GM21576 (cell line): ENCODE measurements around the gene PDPR.
"Not testable (repeated sequence)": the region's sequence is repeated elsewhere in the genome, so short reads cannot be mapped to it uniquely, and the experiment has no call there.

Experiments
- ATAC-seq: cut with Tn5 transposase; IDR thresholded peaks from one replicate; pipeline ENCODE4 v1.9.1; 2021; ENCODE audit warnings: mild to moderate bottlenecking, moderate library complexity; ENCODE audit not compliant: unreplicated experiment

Gene PDPR

DNA sequence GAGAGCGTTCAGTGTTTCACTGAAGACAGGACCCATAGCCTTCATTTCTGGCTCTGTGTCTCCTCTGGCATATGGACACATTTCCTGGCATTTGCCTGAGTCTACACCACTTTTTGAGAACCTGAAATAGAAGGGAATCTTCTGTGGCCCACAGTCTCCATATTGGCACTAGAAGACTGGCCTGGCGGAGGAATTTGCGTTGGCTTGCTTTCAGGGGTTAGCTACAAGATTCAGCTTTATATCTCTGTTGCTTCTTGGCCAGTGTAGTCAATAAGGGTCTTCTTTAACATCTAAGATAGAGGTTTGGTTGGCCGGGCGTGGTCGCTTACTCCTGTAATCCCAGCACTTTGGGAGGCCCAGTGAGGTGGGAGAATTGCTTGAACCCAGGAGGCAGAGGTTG is 46.7 kb downstream of the PDPR start:
- no peak for ATAC-seq

DNA sequence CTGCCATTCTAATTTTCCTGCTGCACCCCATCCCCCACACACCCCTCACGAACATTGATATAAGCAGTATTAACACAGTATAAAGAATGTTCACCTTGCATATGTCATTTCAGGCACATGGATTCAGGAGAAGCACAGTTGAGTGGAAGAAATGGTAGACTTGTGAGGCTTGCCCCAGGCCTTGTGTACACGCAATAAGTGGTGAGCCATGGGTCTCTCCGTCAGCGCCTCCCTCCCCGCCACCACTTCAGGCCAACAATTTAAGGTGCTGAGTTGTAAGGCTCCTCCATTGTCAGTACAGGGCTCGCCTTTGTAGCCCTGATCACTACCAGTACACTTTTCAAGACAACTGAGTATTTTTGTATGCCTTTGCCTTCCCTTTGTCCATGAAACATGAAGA is 47.2 kb downstream of the PDPR start:
- ATAC-seq = no peak

DNA sequence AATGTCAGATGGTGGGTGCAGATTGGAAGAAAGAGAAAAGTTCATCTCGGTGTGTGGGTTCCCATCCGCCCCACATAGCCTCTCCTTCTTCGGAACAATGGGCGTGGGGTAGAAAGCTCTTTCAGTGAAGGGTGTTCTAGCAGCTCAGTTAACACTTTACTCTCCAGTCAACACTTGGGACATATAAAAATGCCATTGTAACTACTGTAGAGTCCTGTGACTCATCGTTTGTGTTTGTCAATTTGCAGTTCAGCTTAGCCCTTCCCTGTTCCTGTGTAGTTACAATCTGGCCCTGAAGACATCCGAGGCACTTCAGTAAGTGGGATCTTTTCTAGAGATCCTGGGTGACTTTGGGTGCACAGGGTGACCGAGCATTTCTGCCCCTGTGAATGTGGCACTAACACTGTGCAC is 47.9 kb downstream of the PDPR start:
- no peak for ATAC-seq

DNA sequence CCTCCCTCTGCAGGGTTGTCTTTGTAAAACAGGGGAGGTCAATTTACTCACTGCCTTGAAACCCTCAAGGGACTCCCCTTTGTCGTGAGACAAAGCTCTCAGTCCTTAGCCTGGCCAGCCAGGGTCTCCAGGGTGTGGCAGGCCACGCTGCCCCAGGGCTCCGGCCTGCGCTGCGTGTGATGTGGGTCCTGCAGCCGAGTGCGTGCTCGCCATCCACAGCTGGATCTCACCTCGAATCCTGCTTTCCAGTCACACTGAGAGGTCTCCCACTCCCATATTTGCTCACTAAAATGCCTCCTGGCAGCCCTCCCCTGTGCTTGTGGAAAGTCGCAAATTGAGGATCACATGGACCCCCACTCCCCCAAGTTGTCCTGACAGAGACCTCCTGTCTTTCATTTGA is 49.5 kb downstream of the PDPR start:
- ATAC-seq = no peak

DNA sequence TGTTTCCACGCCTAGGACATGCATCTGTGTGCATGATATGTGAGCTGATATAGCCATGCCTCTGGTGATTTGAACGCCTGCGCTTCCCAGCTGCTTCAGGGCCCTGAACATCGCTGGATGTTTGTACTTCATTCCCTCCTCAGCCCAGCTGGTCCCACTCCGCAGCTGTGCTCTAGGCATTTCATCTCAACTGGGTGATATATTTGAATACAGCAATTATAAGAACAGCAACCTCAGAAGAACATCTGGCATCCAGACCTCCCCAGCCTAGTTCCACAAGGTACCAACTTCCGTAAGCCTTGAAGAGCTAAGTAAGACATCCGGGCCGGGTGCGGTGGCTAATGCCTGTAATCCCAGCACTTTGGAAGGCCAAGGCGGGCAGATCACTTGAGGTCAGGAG is 52.6 kb downstream of the PDPR start:
- not testable (repeated sequence) for ATAC-seq

DNA sequence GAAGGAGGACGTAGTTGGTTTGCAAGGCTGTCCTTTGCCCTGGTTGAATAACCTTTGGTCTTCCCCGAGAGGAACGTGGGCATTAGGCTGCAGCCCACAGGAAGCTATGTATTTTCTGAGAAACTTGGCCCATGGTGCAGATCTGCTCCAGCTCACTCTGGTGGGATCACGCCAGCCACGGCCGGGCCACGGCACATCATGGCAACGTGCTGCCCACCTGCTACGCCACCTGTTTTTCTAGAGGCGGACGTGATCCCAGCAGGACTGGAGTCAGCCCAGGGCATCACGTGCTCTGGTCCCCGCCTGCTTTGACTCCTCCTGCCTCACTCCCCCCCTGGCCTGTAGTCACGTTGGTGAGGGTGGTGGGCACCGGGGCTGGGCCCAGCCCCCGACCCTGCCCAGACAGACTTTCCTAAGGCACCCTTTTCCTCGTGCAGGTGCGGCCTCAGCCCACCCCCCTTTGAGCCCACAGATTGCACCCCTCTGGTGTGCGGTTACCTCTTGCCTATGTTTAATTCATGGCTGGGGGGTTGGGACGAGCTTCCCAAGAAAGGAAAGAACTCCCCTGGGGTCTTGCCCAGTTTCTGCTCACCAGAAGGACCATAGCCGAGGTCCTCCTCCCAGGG is 59.2 kb downstream of the PDPR start, which contains the start of gene CLEC18C:
Gene CLEC18C (plus strand): TSS at position 576 of the 626 bp plus-strand sequence. CDS start 492 bp downstream, outside the sequence.
- not testable (repeated sequence) for ATAC-seq

DNA sequence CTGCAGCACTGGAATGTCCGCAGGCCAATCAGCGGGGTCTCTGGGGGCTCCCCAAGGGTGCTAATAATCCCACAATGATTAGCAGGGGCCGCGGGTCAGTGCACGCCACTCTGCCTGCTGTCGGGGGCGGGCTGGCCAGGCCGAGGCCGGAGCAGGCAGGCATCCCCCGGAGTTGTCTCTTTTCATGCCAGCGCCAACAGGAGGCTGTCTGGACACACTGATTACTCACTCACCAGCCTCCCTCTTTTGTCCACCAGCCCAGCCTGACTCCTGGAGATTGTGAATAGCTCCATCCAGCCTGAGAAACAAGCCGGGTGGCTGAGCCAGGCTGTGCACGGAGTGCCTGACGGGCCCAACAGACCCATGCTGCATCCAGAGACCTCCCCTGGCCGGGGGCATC is 59.8 kb downstream of the PDPR start:
- ATAC-seq = not testable (repeated sequence)

DNA sequence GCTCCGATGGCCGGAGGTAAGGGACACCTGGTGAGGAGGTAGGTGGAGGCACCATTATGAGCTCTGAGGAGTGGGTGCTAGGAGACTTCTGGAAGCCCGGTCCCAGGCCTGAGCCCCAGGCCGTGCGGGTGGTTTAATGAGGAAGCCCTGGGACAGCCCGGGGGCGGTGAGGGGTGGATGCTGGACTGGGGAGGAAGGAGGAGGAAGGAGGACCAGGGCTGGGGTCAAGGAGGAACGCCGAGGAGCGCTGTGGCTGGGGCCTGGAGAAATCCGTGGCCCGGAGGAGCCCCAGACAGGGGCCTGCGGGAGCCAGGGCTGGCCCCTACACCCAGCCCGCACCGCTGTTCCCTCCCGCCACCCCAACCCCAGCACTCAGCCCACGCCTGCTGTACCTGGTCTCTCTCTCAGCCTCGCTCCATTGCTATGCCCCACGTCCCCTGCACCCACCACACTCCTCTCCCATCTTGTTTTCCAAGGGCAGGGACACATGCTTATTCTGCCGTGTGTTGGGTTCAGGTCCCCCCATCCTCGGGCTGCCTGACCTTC is 60.3 kb downstream of the PDPR start:
- not testable (repeated sequence) for ATAC-seq

DNA sequence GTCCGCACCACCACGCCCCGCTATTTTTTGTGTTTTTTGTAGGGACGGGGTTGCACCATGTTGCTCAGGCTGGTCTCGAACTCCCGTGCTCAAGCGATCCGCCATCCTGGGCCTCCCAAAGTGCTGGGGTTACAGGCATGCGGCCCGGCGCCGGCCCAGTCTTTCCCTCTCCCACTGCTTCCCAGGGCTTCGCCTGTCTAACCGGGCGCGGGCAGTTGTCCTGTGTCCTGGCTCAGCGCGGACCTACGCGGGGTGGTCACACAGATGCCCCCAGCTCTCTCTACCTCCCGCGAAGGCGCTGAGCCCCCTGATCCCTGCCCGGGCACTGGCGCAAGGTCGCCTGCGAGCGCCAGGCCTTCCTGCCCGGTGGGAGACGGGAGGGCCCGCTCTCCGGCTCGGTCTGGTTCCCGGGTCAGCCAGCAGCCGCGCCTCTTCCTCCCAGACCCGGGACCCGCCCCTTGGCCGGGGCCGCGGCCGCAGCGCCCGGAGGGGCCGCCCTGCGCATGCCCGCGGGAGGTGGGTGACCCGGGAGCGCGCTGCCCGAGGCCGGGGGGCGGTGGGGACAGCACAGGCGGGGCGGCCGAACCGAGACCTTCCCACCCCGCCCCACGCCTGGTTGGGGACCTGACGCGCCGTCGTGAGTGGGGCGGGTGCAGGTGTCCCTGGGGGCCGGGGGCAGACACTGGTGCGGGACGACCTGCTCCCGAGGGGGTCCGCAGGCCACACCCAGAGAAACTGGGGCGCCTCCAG is 73.9 kb downstream of the PDPR start:
- ATAC-seq = not testable (repeated sequence)

DNA sequence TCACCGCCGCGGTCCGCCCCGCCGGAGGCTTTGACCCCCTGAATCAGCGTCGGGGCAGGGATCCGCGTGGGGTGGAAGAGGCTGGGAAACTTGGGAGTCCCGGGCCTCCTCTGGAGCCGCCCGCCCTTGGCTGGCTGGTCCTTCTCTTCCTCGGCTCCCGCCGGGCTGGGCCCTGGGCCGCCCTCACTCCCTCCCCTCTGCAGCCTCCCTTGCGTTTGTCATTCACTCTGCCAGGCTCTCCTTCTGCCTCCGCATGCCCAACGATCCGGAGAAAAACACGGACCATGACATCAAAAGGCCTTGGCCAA is 74.4 kb downstream of the PDPR start:
- ATAC-seq = not testable (repeated sequence)

DNA sequence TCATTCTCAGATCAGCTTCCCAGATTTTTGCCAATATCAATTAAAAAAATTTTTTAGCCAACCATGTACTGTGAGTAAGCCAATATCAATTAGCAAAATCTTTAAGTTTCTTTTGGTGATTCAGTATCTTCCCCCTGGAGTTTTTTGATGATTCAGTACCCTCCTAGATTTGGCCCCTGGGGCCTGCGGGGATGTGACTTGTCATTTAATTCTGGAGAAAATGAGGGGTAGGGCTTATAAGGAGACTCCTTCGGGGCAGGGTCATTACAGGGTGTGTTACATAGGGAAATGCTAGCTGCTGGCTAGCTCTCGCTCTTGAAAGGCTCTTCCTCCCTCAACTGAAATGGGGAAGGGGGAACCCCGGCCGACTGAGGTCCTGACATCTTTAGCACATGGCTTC is 76.4 kb downstream of the PDPR start:
- ATAC-seq = not testable (repeated sequence)

DNA sequence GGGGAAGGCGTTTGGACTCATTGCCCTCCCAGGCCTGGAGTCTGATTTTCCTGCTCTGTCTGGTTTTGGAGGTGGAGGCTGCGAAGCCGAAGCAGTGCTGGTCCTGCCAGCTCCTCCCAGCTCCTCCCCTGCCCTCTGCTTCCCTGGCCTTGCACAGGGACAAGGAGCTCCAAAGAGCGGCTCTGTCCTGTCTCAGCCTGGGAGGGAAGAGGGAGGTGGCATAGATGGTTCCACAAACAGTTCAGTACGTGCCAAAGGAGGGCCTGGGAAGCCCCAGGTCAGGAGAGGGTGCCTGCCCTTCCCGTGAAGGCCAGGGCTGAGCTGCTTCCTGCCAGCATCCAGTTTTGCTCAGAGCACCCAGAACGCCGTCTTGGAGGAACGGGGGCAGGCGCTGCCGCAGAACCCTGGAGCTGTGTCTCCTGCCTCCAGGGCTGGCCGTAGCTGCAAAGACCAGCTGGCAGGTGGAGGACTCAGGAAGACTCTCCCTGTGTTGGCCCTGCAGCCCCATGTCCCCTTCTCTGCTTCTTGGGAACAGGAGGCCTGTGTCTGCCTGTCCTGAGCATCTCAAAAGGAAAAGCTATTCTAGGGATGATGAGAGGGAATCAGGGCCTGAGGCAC is 82.7 kb downstream of the PDPR start:
- ATAC-seq = not testable (repeated sequence)

DNA sequence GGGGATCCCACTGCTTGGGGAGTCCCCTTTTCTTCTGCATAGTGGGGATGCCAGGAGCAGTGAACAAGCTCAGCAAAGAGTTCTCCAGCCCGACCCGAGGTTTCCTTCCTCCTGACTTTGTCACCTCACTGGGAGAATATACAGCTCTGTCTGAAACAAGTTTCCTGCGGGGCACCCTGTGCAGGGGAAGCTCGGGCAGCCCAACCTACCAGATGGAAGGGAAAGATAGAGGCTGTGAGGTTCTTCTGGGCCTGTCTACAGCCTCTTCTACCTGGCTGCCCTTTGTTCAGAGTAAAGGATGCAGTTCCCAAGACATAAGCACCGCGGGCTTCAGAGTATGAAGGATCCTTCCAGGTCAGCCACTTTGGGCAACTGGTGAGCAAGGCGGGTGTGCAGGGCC is 83.5 kb downstream of the PDPR start:
- ATAC-seq = not testable (repeated sequence)

DNA sequence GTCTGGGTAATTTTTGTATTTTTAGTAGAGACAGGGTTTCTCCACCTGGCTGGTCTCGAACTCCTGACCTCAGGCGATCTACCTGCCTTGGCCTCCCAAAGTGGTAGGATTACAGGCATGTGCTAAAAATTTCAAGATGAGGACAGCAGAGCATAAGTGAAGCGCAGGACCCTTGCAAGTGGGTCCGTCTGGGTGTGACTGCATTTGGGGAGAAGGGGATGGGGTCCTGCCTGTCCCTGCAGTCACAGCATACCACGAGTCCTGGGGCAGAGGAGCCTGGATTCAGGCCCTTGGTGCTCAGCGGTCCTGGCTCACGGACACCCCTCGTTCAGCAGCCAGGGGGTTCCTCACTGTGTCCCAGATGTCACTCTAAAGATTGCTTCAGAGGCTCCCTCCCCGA is 84.1 kb downstream of the PDPR start:
- ATAC-seq = not testable (repeated sequence)

DNA sequence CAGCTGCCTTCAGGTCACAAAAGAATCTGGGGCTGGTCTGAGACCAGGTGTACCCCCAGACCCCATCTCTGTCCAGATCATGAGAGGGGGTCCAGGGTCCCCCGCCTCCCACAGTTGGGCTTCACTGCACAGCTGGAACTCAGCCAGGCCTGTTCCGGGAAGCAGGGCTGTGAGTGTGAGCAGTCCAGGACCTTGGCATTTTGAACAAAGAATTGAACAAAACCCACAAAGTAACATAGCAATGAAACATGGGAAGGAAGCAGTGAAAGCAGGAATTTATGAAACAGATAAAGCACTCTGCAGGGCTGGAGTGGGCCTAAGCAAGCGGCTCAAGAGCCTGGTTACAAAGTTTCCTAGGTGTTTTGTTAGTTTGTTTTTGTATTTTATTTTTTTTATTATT is 84.5 kb downstream of the PDPR start:
- ATAC-seq = not testable (repeated sequence)

DNA sequence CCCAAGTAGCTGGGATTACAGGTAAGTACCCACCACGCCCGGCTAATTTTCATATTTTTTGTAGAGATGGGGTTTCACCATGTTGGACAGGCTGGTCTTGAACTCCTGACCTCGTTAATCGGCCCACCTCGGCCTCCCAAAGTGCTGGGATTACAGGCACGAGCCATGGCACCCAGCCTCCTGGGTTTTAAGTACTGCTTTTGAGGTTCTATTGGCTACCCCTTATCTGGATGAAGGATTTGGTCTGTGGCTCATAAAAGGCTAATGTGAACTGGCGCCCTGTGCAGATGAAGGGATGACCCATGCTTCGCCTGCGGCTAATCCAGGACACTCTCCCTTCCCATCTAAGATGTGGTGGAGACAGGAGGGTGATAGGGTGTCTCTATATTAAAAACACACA is 85.0 kb downstream of the PDPR start:
- ATAC-seq = not testable (repeated sequence)

DNA sequence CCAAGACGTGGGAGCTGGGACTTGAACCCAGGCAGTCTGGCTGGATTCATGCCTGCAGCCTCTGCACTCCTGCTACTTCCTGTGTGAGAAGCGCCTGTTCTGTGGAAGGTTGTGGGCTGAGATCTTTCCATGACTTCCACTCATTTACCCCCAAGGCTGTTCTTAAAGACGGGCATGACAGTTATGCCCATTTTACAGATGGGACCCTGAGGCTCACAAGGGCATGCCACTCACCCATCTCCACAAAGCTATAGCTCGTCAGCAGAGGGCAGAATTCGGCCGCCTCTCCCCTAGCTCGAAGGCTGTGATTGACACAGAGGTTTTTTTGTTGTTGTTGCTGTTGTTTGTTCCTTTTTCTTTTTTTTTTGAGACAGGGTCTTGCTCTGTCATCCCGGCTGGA is 85.9 kb downstream of the PDPR start:
- ATAC-seq = not testable (repeated sequence)

DNA sequence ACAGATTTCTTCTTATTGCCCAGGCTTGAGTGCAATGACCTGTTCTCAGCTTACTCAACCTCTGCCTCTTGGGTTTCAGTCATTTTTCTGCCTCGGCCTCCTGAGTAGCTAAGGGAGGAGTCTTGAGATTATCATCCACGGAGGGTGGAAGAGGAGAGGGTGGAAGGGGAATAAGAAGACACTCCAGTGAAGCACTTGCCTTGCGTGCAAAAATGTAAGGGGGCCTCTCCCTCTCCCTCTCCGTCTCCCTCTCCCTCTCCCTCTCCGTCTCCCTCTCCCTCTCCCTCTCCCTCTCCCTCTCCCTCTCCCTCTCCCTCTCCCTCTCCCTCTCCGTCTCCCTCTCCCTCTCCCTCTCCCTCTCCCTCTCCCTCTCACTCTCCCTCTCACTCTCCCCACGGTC is 89.4 kb downstream of the PDPR start:
- ATAC-seq = not testable (repeated sequence)

DNA sequence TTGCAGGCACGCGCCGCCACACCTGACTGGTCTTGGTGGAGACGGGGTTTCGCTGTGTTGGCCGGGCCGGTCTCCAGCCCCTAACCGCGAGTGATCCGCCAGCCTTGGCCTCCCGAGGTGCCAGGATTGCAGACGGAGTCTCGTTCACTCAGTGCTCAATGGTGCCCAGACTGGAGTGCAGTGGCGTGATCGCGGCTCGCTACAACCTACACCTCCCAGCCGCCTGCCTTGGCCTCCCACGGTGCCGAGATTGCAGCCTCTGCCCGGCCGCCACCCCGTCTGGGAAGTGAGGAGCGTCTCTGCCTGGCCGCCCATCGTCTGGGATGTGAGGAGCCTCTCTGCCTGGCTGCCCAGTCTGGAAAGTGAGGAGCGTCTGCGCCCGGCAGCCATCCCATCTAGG is 89.9 kb downstream of the PDPR start:
- ATAC-seq = not testable (repeated sequence)

DNA sequence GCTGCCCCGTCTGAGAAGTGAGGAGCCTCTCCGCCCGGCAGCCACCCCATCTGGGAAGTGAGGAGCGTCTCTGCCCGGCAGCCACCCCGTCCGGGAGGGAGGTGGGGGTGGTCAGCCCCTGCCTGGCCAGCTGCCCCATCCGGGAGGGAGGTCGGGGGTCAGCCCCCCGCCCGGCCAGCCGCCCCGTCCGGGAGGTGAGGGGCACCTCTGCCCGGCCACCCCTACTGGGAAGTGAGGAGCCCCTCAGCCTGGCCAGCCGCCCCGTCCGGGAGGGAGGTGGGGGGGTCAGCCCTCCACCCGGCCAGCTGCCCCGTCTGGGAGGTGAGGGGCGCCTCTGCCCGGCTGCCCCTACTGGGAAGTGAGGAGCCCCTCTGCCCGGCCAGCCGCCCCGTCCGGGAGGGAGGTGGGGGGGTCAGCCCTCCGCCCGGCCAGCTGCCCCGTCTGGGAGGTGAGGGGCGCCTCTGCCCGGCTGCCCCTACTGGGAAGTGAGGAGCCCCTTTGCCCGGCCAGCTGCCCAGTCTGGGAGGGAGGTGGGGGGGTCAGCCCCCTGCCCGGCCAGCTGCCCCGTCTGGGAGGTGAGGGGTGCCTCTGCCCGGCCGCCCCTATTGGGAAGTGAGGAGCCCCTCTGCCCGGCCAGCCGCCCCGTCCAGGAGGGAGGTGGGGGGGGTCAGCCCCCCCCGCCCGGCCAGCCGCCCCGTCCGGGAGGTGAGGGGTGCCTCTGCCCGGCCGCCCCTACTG is 90.7 kb downstream of the PDPR start:
- ATAC-seq = not testable (repeated sequence)

DNA sequence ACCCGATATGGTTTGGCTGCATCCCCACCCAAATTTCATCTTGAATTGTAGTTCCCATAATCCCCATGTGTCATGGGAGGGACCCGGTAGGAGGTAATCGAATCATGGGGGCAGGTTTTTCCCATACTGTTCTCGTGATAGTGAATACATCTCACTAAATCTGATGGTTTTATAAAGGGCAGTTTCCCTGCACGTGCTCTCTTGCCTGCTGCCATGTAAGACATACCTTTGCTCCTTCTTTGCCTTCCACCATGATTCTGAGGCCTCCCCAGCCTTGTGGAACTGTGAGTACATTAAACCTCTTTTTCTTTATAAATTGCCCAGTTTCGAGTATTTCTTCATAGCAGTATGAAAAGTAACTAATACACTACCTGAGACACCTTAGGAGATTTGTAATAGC is 92.2 kb downstream of the PDPR start:
- not testable (repeated sequence) for ATAC-seq
